Inflammatory macrophage treated with lipopolysaccharide for 1 hour (primary cell): ENCODE measurements around the gene RPL10.
A peak's percentile ranks its signal among the peaks of the same experiment; 100 is the strongest.

Experiments
- DNase-seq, 2 donors: peaks; one replicate each; pipeline ENCODE4 v3.0.0-alpha.2; 2020 to 2022

Gene RPL10

DNA sequence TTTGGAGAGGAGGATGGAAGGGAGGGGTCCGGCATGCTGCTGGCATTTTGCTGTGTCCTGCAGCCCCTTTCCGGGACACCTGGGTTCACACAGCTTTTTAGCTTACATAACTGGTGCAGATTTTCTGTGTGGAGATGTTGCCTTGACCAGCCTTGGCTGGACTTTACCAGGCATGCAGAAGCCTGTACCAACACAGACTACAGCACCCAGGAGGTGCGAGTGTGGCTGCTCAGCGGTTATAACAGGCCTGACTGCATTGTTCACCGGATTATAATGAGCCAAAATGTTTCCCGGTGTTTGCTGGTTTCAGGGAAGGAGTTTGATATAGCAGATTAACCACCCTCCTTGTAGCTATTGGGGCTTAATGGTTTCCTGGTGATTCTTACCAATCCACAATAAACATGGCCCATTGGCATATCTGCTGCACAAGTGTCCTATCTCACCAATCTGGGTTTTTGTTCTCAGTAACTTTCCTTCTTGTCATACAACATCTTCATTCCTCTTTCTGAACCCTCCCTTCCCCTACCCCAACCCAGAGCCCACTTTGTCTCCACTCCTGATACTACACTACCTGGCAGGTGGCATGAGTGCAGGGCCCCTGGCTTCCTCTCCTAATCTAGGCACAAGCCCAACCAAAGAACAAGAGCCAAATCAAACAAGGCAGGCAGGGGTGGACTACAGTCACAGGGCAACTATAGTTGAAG lies 3.9 kb downstream of the RPL10 start:
- no peak for DNase-seq

DNA sequence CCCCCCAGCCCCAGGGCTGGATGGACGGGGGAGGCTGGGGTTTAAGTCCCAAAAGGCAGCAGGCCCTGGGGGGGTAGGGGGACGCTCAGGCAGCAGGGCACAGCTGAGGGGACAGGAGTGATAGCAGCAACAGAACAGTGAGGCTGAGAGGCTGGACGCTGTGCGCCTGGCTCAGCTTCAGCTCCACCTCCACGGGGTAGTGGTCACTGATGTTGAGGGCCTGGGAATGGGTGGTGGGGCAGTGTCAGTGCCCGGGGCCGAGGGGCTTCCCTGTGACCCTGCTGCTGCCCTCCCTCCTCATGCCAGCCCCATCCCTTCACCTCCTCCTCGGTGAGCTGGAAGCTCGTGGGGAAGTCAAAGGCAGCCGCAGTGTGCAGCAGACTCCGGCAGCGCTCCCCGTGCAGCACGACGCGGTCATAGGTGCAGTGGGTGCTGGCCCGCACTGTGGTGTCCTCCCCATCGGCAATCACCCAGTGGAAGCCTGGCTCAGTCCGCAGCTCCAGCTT lies 4.5 kb downstream of the RPL10 start:
- DNase-seq = no peak

DNA sequence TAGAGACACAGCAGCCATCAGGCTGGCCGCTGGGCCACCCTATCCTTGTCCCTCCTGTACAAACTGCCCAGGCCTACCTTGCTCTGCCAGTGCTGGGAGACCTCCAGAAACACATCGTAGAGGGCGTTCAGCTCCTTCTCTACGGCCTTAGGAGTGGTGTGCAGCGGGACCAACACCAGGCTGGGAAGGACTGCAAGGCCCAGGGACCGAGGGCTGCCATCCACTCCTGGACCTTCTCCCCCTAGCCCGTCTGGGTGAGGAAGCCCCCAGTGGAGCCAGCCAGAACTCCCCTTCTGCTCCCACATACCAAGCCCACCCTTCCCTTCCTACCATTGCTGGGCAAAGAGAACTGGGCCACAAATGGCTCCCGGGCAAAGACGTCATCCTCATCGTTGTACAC lies 5.0 kb downstream of the RPL10 start:
- DNase-seq = no peak

DNA sequence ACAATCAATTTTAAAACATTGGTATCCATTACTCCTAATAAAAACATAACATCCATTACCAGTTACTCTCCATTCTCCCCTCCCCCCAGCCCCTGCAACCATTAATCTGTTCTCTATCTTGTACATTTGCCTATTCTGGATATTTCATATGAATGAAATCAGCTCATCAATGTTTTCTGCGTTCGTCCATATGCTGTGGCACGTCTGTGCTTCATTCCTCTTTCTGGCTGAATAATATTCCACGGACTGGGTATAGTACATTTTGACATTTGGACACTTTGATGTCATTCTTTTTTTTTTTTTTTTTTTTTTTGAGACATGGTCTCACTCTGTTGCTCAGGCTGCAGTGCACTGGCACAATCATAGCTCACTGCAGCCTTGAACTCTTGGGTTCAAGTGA lies 5.7 kb downstream of the RPL10 start:
- no peak for DNase-seq

DNA sequence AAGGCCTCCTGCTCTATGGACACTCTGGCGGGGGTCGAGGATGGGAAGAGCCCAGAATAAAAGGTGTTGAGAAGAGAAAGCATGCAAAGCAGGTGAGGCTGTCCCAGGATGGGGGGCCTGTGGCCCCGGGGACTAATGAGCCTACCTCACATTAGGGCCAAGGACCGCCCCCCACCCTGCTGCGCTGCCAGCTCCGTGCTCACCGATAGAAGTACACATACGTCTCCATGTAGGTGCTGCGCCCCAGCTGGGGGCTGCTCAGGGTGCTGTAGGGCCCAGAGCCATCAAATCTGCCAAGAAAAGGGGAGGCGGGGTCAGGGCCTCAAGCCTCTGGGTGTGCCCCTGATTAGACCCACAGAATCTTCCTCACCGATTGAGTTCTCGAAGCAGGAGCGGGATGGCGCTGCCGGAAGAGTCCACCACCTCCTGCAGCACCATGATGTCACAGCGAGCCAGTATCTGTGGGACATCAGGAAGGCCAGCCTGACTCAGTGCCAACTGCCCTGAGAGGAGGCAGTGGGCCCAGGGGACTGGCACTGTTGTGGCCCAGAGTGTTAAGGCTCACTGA lies 6.5 kb downstream of the RPL10 start:
- DNase-seq = no peak

DNA sequence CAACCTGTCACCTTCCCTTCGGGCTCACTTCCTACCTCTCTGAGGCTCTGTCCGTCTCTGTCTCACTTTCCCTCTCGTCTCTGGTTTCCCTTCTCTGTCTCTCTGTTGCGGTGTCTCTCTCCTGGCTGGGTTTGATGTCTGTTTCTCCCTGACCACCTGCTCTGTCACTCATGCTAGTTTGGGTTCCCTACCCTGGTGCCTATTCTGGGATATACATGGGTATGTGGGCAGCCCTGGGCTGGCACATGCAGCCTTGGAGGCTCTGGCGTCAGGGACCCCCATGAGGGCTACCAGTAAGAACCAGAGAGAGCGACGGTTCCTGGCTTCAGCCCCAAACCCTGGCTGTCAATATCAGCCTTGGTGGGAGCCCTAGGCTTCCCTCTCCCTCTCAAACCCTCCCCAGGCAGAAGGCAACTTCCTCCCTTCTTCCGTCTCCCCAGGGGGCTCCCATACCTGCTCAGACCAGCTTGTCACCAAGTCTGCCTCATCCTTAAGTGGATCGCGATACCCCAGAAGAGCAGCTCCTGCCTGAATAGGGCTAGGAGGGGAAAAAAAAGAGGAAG lies 10.6 kb downstream of the RPL10 start:
- DNase-seq = no peak

DNA sequence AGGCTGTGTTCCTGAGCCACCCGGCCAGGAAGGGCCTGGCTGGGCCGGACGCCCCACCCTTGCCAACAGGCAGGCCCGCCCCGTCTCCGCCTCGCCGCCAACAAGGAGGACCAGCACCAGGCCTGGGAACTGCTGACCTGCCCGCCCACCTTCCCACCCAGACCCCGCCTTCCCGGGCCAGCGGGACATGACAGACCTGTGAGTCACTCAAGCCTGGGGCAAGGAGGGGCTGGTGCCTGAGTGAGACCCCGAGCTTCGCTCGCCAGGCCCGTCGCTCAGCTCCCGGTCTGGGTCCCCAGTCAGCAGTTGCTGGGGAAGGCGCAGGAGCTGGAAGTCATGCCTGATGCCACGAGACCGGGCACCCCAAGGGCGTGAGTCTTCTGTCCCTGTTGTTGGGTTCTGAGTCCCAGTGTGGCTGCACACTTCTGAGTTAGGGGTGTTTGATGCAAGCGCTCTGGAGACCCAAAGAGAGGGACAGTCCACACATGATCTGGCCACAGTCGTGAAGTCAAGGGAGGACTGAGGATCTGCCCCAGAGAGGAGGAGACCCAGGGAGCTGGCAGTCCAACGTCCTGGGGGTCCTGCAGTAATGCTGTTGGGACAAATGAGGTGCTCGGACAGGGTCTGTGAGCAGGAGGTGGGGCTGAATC lies 11.2 kb downstream of the RPL10 start, which contains the start of gene DNASE1L1:
Gene DNASE1L1, minus strand, starts transcription at position 33 of the 650 bp plus-strand sequence. CDS start 3,686 bp downstream, outside the sequence.
- DNase-seq = peak; percentile 76 to 89

DNA sequence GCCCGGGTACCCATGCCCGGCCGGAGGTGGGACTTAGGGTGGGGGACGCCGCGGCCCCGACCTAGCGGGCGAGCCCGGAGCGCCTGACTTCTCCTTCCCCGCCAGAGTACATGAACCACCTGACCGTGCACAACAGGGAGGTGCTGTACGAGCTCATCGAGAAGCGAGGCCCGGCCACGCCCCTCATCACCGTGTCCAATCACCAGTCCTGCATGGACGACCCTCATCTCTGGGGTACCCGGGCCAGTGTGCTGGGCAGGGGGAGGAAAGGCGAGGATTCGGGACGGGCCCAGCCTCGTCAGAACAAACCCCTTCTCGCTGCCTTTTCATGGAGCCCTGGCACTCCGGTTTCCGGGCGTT lies 13.8 kb downstream of the RPL10 start:
- peak in 1 of 2 donors; percentile 33 for DNase-seq

DNA sequence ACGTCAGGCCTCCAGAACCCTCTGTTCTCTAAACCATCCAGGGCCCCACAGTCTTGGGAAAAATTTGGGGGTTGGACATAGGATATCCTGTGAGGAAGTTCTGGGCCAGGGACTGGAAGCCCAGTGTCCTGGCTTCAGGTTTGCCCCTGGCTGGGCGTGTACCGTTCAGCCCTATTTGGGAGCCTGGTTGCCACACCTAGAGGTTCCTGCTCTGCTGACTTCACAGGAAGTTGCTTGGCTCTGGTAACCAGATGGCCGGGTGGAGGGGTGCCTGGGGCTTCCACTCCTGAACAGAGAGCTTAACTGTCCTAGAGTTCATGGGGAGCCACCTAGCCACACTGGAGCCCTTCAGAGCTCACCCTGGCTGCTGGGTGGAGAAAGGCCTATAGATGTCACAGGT lies 14.3 kb downstream of the RPL10 start:
- no peak for DNase-seq

DNA sequence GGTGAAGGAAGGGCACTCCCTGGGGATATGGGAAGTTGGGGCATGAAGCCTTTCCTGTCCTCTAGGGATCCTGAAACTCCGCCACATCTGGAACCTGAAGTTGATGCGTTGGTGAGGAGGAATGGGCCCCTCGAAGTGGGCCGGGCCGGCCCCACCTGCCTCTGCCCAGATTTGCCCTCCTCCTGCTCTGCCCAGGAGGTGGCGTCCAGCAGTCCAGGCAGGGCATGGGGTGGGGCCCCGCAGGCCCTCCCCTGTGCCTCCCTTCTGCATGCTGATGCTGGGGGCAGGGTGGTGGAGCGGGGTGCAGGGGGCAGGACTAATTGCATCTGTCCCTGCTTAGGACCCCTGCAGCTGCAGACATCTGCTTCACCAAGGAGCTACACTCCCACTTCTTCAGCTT lies 15.0 kb downstream of the RPL10 start:
- DNase-seq = no peak

DNA sequence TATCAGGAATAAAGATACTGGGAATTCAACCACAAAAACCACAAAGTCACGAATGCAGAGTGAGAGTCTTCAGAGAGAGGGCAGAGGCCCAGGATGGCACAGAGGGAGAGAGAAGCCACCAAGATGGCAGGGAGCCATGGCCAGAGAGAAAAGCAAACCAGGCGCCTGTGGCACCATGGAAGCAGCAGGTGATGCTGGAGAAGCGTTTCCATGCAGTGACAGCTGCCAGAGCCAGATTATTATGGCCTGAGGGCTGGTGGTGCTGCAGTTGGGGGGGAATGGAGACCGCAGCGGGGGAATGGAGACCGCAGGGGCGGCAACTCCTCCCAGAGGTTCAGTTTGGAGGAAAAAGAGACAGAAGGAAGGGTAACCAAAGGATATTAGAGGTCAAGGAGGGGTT lies 19.0 kb downstream of the RPL10 start:
- DNase-seq = no peak

DNA sequence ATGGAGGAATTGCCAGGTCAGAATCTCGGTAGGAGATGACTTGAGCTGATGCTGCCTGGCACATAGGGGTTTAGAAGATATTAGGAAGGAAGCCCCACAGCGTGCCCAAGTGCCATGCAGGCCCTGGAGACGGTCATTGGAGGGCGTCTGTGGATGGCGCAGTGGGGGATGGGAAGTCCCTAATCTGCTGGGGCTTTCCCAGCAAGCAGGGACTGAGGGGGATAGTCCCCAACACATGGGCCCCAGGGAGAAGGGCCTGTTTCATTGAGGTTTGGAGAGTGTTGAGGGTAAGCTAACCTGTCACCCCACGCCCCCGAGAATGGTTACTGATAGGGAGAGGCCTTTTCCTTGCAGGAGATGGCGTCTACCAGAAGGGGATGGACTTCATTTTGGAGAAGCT lies 21.0 kb downstream of the RPL10 start:
- DNase-seq = no peak

DNA sequence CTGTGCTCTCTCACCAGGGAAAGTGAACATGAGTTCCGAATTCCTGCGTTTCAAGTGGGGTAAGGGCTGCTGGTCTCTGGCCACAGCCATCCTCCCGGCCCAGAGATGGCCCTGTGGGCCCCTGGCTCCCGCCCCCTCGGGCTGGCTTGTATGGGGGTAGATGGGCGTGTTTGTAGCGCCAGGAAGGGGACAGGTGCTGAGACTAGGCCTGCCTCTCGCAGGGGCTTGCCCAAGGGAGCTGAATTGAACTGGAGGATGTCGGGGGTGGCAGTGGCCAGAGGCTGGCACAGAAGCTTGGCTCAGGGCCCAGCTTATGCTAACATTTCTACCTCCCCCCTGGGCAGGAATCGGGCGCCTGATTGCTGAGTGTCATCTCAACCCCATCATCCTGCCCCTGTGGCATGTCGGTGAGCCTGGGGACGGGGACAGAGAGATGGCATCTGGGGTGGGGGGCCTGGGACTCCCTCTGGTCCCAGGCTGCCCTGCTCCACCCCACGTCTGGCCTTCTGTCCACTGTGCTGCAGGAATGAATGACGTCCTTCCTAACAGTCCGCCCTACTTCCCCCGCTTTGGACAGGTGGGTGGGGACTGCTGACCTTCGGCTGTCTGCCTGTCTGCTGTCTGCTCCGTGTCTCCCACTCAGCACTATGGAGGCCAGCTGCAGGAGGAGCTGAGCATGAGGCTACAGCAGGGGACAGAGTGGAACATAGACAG lies 21.7 kb downstream of the RPL10 start:
- DNase-seq = no peak

DNA sequence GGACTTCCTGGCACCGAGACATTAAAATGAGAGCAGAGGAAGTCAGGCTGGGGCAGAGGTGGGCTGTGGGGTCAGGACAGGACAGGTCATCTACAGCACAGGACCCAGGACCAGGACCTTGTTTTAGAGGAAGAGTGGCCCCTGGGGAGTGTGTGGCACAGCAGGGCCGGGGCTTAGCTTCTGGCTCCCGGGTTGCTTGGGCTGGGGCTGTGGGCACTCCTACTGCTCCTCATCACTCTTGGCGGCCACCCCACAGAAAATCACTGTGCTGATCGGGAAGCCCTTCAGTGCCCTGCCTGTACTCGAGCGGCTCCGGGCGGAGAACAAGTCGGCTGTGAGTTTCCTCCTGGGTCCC lies 22.2 kb downstream of the RPL10 start:
- DNase-seq = no peak

DNA sequence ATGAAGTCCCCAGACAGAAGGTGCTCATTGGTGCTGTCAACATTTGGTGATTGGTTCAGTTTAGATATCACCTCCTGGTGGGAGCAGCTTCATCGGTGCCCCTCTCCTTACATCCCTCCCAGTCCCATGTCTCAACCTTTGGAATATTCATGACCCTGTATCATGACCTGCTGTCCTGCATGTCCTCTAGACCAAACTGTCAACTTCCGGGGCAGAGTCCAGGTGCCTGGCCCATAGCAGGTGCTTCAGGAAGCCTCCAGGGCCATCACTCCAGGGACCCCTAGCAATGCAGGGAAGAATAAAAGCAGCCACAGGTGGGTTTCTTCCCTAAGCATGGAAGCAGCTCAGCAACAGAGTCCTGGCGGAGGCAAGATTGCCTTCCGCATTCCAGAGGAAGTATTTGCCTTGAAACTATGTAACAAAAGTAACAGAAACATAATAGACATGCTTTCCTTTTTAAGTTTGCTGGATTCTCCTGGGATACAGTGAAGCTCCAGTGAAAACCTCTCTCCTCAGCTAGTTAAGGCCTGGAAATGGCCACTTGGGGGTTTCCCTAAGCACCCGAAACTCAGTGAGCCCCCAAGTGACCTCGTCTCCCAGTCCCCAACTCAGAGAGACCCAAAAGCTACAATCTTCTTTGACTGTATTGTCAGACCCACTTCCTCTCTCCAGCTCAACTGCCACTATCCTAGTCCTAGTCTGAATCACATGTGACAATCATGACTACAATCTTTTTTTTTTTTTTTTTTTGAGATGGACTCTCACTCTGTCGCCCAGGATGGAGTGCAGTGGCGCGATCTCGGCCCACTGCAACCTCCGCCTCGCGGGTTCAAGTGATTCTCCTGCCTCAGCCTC lies 29.0 kb downstream of the RPL10 start:
- DNase-seq = peak; percentile 20 to 51

DNA sequence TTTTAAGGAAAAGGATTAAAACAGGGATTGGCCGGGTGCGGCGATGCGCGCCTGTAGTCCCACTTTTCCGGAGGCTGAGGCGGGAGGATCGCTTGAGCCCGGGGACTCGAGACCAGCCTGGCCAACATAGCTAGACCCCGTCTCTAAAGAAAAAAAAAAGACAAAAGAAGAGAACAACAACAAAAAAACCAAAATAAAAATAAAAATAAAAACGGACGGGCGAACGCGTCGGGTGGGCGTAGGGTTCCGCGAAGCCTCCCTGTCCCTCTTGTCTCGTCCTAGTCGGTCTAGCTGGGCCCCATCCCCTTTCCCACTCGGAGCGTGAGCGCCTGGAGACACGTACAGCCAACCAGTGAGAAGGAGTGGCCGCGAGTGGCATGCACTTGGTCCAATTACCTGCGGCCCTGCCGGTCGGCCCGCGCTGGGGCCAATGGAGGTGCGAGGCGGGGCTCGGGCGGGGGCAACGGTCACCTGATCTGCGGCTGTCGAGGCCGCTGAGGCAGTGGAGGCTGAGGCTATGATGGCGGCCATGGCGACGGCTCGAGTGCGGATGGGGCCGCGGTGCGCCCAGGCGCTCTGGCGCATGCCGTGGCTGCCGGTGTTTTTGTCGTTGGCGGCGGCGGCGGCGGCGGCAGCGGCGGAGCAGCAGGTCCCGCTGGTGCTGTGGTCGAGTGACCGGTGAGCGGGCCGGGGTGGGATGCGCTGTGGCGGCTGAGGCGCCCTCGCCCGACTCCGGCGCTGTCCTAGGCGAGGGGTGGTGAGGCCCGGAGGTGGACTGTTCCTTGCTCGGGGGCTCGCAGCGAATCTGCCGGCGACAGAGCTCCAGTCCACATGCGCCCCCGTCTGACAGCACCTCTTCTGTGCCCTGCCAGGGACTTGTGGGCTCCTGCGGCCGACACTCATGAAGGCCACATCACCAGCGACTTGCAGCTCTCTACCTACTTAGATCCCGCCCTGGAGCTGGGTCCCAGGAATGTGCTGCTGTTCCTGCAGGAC lies 30.3 kb downstream of the RPL10 start, which contains the start of gene ATP6AP1:
Gene ATP6AP1, plus strand, starts transcription at position 502 of the 996 bp plus-strand sequence. Its CDS starts 16 bp downstream, at position 518.
- peak; percentile 87 to 92 for DNase-seq

DNA sequence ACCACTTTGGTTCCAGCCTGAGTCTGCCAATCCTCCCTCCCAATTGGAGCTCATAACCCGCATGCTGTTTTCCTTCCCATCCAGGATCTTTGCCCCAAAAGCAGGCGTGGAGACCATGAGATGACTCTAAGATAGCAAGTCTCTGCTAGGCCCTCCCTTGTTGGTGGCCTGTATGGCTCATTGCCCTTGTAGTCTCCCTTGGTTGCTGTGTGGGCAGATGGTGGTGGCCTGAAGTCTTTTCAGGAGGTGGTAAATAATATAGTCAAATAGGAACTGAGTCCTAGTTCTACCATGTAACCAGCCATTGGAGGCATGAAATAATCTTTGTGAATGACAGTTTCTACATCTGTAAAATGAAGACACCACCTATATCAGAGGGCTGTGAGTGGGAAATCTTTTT lies 31.5 kb downstream of the RPL10 start:
- peak in 1 of 2 donors; percentile 59 for DNase-seq

DNA sequence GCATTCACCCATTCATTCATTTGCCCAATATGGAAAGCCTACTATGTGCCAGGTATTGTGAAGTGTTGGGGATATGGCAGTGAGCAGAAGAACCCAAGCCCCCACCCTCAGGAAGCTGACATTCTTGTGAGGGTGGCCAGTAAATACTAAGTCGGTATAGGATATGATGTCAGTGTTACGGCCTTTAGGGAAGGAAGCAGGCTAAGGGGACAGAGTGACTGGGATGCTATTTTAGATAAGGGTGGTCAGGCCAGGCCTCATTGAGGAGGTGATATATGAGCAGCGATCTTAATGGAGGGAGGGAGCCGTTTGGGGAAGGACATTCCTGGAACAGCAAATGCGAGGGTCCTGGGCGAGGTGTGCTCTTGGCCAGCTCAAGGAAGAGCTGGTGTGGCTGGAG lies 32.3 kb downstream of the RPL10 start:
- DNase-seq = peak; percentile 22 to 53

DNA sequence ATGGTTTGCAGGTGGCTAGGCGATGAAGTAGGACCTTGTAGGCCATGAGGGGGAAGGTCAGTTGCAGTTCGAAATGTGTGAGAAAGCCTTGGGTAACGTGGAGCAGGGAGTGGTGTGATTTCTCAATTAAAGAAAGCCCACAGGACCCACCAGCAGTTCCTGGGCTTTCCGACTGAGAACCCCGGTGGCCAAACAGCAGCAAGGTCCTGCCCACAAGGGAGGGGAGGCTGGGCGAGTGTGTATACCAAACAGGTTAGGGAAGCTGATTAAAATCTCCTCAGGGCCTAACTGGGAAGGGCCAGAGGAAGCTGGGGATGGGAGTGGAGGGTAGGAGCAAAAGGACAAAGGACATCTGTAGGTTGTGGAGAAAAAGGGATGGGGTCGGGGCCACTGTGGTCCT lies 32.7 kb downstream of the RPL10 start:
- DNase-seq = peak; percentile 76 to 90

DNA sequence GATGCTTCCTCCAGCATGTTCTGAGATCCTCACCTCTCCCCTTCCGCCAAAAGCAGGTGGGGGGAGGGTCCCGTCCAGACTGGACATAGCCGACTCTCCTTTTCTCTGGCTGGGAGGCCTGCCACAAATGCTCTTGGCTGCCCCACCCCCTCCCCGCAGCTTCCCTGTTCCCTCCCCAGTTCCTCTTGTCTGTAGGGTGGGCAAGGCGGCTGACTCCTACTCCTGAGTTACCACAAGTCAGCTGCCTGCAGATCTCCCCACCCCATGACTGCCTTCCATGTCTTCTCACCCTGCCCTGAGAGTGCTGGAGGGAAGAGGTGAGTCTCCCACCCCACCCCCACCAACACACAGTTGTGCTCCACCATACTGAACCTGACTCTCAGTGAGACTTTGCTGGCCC lies 33.2 kb downstream of the RPL10 start:
- peak; percentile 53 to 87 for DNase-seq

DNA sequence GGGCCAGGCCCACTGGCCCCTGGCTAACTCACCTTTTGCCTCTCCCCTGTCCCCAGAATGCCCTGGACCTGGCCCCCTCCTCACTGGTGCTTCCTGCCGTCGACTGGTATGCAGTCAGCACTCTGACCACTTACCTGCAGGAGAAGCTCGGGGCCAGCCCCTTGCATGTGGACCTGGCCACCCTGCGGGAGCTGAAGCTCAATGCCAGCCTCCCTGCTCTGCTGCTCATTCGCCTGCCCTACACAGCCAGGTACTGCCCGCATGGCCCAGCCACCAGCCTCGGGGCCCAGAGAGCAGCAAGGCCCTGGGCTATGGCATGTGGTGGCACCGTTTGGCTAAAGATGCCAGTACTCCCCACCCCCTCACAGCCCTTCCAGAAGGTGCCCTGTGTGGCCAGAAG lies 34.0 kb downstream of the RPL10 start:
- no peak for DNase-seq
